Left kidney (tissue), 2 donors: Measurements from ENCODE around the gene OVOL2. TPM values are rescaled to one million over a fixed set of nuclear protein-coding genes. Genes with fewer than 3 reads are reported as not detected.

Source experiments
- DNase-seq: peaks from one replicate; pipeline ENCODE4 v3.0.0-alpha.2; 2013
- polyA plus RNA-seq: library from polyadenylated mRNA; unstranded; fragments of 120-200 nt; gene quantifications from one replicate; pipeline ENCODE4 v1.2.1, GENCODE V29; 2013; ENCODE audit not compliant: insufficient read length

OVOL2 gene
- polyA plus RNA-seq, 1 donor = 0.60 TPM

DNA sequence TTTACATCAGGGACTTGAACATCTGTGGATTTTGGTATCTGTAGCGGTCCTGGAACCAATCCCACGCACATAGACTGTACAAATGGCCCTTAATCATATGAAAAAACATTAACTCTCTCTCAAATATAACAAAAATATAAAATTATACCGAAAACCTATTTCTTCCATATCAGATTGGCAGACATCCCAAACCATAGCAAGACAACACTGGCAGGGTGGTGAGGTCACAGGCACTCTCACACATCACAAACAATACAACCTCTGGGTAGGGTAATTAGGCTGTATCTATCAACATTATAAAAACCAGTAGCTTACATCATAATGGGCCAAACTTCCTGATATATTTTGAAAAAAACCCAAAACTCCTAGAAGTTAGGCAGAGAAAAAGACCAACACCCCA is 40.9 kb downstream of the OVOL2 start:
- no peak for DNase-seq

DNA sequence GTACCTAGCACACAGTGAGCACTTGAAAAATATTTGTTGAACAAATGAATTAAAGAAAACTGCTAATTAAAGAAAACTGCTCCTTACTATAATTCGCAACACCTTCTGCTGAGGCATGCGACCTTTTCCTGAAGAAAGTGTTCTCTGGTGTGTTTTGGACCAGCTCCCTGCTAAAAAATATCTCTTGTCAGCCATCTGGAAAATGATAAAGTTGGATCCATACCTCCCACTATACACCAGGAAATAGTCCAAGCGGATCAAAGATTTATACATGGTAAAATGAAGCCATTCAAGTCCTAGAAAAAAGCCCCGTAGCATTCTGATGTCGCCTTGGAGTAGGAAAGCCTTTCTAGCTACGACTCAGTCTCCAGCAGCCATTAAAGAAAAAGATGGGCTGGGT is 43.3 kb downstream of the OVOL2 start:
- DNase-seq = no peak

DNA sequence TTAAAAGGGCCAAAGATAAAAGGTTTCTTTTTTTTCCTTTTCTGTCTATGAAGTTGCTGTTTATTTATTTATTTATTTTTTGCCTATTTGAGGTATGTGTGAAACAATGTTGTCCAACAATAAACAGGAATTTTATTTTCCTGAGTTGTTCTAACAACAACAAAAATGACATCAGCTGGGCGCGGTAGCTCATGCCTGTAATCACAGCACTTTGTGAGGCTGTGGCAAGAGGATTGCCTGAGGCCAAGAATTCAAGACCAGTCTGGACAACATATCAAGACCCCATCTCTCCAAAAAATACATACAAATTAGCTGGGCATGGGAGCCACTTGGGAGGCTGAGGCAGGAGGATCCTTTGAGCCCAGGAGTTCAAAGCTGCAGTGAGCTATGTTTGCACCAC is 44.8 kb downstream of the OVOL2 start:
- DNase-seq = no peak

DNA sequence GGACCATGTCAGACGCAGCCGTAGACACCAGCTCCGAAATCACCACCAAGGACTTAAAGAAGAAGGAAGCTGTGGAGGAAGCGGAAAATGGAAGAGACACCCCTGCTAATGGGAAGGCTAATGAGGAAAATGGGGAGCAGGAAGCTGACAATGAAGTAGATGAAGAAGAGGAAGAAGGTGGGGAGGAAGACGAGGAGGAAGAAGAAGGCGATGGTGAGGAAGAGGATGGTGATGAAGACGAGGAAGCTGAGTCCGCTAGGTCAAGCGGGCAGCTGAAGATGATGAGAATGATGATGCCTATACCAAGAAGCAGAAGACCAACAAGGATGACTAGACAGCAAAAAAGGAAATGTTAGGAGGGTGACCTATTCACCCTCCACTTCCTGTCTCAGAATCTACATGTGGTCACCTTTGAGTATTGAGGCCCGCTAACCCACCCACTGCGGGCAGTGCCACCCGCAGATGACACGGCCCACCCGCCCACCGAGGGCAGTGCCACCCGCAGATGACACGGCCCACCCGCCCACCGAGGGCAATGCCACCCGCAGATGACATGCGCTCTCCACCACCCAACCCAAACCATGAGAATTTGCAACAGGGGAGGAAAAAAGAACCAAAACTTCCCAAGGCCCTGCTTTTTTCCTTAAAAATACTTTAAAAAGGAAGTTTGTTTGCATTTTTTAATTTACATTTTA is 45.6 kb downstream of the OVOL2 start:
- no peak for DNase-seq

DNA sequence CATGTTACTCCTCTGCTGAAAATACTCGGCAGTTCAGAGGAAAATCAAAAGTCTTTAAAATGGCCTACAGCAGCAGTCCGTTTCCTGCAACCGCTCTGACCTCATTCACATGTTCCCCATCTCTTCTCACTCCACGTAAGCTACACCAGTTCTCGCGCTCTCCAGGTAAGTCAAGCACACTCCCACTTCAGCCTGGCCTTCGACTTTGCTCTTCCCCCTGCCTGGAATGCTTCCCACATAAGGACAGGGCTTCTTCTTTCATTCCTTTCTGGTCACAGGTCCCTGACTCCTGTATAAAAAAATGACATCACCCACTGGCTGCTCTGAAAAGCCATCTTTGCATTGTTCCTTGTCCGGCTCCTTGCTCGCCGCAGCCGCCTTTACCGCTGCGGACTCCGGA is 46.2 kb downstream of the OVOL2 start:
- no peak for DNase-seq

DNA sequence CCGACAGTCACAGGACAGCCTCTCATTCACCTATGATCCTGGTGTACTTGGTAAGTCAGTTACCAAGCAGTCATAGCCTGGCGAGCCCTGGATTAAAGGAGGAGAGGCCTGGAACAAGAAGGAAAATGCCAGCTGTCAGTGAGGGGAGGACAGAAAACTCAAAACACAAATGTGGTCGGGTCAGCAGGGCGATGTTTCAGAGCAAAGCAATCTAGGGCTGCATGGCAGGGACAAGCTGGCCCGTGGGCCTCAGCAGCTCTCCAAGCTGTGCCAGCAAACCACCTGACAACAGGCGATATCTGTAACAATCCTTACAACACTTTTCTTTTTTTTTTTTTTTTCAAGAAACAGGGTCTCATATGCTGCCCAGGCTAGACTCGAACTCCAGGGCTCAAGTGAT is 48.6 kb downstream of the OVOL2 start:
- no peak for DNase-seq

DNA sequence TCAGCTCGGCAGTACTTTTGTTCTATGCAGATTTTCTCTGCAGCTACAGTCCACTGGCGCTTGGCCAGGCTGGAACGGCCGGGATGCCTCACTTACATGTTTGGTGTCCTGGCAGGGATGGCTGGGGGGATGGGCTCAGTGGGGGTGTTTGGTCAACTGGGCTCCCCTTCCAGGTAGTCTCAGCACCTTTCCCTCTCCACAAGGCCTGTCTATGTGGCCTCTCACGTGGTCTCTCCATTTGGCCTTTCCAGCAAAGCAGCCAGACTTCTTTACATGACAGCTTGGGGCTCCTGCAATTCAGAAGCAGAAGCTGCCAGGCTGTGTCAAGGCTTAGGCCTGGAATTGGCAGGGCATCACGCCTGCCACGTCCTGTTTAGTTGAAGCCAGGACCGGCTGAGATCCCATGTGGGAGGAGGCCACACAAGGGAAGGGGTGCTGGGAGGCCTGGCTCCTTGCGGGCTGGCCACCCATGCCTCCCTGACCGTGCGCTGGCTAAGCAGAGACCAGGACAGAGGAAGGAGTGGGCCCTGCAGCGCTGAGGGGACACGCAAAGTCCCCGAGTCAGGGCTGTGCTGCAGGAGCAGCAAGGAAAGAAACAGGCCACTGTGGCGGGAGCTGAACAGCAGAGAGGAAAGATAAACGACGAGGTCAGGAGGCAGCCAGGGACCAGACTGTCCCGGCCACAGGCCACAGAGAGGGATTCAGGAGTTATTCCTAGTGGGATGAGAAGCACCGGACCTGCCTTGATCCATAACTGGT is 50.0 kb downstream of the OVOL2 start:
- DNase-seq = no peak

DNA sequence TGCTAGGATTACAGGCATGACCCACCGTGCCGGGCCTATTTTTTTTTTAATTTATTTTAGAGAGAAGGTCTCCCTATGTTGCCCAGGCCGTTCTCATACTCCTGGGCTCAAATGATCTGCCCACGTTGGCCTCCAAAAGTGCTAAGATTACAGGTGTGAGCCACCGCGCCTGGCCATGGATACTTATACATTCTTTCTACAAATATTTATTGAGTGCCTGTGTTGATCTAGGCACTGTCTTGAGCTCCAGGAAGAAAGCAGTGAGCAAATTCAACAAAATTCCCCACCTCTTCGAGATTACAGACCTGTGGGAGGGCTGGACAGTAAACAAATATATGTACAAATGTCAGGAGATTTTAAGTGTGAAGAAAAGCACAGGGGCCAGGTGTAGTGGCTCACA is 51.0 kb downstream of the OVOL2 start:
- no peak for DNase-seq

DNA sequence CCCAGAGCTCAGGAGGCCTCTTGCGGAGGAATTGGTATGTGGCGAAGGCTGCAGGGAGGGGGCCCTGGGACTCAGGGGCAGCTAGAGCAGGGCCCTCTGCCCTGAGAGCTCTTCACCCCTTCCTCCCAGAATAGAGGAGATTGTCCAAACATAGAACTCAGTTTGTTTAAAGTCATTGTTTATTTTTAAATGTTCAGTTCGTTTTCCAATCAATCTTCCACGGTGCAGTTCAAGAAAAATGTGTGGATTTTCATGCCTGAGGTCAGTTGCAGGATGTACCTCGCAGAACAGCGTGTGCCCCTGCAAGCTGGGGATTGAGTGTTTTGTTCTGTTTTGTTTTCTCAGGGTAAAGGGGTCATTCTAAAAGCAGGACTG is 51.7 kb downstream of the OVOL2 start:
- DNase-seq = no peak

DNA sequence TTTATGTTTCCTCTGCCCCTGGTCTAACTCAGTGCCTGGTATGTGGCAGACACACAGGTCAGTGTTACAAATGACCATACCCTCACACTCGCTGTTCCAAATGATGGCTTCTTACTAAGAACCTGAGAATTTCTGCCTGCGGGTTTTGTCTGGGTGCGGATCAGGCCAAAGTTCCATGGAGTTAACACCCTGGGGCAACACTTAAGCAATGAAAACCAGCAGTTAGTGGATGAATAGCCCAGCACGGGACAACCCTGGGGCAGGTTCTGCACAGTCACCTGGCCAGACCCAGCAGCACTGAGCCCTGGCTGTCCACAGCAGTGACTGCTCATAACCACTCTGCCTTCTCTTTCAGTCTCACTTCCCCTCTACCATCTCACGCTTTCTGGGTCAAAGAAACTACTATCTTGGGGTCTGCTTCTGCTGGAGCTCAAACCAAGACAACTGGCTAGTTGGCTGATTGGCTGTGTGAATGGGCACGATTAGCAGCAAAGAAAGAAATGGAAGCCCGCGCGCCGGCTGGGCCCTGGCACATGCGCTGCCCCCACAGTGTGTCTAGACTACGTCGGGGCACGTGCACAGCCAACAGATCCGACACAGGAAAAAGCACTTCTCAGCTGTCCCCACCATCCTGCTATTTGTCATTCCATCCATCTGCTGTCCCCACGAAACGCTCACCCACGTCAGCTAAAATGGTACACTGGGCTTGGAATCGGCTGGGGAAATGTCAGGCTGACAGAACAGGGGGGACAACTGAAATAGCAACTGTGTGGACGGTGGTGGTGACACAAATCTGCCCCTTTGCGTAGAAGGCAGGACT is 52.3 kb downstream of the OVOL2 start:
- no peak for DNase-seq

DNA sequence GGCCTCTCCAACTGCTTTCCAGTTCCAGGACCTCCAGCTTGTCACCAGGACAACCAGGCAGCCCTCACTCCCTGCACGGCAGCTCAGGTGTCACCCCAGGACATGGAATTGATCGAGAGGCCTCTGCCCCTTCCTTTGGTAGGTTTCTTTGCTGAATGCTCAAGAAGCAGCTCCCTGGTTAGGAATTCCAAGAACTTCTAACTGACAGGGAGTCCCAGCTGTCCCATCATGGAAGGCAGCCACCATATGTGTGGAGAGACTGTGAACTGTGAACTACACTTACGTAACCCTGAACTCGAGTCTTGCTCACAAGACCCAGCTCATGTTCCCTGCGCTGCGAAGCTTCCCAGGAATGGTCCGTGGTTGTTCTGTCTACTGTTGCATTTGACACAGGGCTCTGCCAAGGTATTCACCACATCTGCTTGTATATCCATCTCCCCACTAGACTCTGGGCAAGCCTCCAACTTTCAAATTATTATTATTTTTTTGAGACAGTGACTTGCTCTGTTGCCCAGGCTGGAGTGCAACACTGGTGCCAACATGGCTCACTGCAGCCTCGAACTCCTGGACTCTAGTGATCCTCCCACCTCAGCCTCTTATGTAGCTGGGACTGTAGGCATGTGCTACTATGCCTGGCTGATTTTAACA is 53.2 kb downstream of the OVOL2 start:
- no peak for DNase-seq

DNA sequence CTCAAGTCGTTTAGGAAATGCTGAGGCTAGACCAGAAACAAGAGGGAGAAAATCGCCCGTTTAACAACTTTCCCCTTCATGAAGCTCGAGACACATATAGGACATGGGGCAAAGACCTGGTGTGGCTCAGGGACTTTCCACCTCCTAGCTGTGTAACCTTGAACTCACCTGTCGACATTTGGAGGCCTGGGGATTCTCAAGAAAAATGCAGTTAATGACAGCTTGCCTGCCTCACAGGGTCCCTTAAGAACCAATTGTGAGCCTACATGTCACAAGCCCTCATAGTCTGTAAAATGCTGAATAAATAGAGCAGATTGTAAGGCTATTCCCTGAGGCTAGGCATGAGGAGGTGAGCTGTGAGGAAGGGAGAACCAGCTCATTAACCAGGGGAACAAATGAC is 53.8 kb downstream of the OVOL2 start:
- DNase-seq = no peak

DNA sequence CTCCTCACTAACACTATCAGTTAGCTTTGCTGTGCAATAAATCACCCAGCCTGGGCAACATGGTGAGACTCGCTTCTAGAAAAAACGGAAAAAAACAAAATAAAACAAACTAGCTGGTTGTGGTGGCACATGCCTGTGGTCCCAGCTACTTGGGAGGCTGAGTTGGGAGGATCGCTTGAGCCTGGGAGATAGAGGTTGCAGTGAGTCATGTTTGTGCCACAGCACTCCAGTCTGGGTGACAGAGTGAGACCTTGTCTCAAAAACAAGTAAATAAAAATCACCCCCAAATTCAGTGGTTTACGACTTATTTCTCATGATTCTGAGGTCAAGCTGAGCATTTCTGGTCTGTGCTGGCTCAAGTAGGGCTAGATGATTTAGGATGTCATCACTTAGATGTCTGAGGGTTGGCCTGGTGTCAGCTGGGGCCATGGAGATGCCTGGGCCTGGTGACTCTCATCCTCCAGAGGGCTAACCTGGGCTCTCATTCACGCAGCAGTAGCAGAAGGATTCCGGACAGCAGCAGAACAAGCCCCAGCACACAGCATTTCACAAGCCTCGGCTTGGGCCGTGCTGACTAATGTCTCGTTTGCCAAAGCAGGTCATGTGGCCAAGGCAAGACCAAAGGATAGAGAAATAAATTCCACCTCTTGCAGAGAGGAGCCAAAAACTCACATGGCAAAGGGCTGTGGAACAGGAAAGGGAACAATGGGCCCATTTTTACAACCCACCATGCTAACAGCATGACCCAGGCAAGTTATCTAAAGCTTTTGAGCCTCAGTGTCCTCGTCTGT is 56.4 kb downstream of the OVOL2 start:
- no peak for DNase-seq

DNA sequence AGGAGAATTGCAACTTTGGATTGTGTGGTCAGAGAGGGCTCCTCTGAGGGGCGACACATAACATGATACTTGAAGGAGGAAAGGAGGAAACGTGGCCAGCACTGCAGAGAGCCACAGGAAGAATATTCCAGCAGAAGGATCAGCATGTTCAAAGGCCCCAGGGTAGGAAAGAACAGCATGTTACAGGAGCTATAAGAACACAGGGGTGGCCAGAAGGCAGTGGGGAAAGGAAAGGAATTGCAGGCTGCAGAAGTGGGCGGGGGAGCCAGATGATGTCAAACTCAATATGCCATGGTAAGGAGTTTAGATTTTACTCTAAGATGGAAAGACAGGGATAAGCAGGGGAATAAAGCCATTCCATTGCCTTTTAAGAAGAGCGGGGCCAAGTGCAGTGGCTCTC is 58.1 kb downstream of the OVOL2 start:
- DNase-seq = no peak

DNA sequence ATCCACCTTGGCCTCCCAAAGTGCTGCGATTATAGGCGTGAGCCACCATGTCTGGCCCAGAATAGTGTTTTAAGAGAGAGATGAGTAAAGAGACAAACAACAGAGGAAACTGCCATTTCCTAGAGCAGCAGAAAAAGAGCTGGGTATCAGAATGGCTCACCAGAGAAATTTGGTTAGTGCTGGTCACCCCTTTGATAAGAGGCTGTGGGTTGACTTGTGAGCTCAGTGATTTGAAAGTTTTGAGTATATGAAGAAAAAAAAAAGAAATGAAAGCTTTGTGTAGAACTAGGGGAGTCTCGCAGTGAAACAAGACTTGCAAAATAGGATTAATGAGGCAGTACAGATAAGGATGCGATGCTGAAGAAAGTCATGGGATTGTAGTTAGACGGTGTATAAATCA is 59.3 kb downstream of the OVOL2 start:
- no peak for DNase-seq

DNA sequence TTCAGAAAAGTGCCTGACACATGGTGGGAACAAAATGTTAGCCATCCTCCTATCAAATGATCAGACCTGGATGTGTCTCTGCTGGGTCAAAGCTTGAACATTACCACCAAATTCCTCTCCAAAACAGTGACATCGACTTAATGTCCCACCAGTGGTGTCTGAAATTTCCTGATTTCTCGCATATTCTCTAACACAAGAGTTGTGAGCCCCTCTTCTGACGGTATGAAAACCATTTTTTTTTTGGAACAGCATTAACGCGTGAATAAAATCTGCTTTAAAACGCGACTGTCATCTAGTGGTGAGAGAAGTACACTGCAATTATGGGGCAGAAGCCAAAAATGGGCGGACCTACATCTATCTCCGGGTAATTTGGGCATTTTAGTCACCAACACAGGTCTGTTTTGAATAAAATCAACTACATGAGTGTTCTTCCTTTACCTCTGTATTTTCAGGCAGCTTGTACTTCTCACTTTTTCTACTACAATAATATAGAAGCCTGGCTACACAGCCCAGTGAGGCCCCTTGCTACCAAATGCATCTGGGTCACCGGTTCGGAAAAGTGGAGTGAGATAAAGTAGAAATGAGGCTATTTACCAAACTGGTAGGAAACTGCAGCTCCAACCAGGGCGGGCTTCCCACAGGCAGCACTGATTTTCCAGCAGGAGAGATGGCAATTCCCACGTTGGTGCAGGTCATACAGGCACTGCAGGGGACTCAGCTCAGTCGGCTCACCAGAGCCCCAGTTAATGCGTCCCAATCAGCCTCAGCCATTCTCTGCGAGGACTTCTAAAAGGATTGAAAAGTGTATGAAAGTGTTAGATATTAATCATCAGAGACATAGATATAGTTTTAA is 61.5 kb downstream of the OVOL2 start:
- DNase-seq = no peak

DNA sequence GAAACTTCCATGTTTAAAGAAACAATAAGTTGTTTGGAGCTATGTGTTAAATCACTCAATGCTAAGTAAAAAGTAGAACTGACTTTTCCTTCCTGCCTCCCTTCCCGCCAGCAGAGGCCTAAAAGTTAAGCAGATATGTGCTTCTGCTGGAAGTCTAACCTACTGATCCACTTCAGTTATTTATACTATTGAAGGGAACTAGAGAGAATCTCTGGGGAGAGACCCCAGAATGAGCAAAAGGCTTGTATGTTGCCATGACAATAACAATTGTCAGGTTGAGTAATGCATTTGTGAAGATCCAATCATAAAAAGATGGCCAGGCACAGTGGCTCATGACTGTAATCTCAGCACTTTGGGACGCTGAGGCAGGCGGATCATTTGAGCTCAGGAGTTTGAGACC is 64.2 kb downstream of the OVOL2 start:
- no peak for DNase-seq

DNA sequence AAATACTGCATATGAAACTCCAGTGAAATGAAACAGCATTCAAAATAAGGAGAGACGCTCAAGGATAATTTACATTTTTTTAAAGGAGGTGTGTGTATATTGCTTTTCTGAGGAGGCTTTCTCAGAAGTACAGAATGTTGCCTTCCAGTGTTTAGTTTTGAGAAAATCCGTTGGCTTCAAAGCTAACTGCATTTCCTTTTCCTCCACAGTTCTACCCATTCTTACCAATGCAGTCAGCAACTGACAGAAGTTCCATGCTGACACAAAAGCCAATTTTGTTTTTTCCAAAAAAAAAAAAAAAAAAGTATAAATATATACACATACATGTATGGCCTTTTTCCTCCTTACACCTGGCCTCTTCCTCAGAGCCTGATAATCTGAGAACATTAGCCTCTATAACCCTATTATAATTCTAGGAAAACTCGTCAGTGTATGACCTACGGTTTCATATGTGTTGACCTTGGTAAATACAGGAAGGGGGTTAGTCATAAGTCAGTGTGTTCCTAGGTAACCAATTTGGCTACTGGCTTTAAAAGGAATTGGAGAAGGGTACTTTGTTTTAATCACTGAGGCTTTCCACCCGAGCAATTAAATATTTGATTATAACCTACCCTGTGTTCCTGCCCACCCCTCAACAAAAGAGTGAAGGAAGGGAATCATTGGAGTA is 64.7 kb downstream of the OVOL2 start:
- no peak for DNase-seq

DNA sequence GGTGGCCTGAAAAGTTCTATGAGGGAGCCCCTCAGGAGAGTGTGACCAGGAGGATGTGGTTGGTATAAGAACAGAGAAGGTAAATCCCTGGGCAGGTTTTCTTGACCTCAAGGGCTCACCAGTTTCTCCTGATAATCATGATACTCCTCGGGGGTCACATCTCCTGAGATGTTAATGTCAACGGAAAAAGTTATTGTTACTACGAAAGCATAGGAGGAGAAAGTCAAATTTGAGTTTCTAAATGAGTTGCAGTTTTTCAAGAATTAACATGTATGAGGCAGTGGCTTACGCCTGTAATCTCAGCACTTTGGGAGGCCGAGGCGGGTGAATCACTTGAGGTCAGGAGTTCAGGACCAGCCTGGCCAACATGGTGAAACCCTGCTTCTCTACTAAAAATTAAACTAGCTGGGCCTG is 65.5 kb downstream of the OVOL2 start:
- DNase-seq = no peak

DNA sequence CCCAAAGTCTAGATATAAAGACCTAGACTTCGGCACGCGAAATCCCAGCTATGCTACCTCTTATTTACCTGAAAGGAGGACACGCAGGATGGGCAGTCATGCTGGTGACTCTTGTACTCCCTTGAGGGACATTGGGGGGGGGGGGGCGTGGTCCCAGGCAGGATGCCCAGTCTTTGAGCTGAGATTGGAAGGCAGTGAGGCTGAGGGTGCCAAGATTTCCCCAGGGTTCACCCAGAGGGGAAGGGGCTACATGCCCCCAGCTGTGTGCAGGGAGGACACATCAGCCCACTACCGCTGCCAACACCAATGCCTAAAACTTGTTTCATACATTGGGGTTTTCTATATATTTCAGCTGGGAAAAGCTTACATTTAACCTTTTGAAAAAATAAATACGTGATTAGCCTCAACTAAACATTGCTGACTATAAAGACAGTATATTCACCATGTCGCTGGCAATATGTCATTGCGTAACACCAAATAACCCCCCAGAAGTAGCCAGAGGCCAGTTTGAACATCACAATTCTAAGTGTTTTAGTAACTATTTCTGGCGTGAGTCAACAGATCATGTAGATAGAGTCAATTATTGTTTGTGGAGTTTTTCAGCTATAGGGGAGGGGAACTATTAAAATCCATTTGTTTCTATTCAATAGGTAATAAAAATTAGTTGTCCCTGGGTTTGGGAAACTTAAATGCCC is 67.3 kb downstream of the OVOL2 start:
- no peak for DNase-seq
